Testis (tissue), 3 donors: ENCODE measurements around the gene SELENOW. TPM values are rescaled to one million over a fixed set of nuclear protein-coding genes. Genes with fewer than 3 reads are reported as not detected.

Experiments
- DNase-seq: peaks from one replicate; pipeline ENCODE4 v3.0.0-alpha.2; 2019
- H3K27ac ChIP-seq, 2 donors: fragments of 200-600 bp; sonication (generic); one replicate each; pipeline ENCODE4 v1.5.1; 2019
- H3K27me3 ChIP-seq: fragments of 200-600 bp; sonication (generic); one replicate; pipeline ENCODE4 v1.5.1; 2019
- H3K36me3 ChIP-seq: fragments of 200-600 bp; sonication (generic); one replicate; pipeline ENCODE4 v1.5.1; 2017; ENCODE audit warnings: low read depth; ENCODE audit errors: missing control alignments
- H3K4me1 ChIP-seq: fragments of 200-600 bp; sonication (generic); one replicate; pipeline ENCODE4 v1.5.1; 2019
- H3K4me3 ChIP-seq, 2 donors: fragments of 200-600 bp; sonication (generic); one replicate each; pipeline ENCODE4 v1.5.1; 2017 to 2019
- H3K9me3 ChIP-seq: fragments of 200-600 bp; sonication (generic); one replicate; pipeline ENCODE4 v1.5.1; 2017
- CTCF ChIP-seq, 3 experiments: fragments of 450-650 bp in 2 of 3; fragments of 200-600 bp in 1 of 3; sonication (generic) in 1 of 3; IDR thresholded peaks; one replicate each; pipeline ENCODE4 v1.5.1; 2016 to 2019; ENCODE audit warnings: antibody characterized with exemption in 3 of 3, mild to moderate bottlenecking in 2 of 3, moderate library complexity in 1 of 3
- POLR2A ChIP-seq: fragments of 450-650 bp; IDR thresholded peaks from one replicate; pipeline ENCODE4 v1.6.1; 2017; ENCODE audit warnings: antibody characterized with exemption, mild to moderate bottlenecking, moderate library complexity
- WGBS, 2 donors: methylation state at CpG; one replicate each; pipeline ENCODE4 v1.1.5; 2018; 5-methylcytosine and 5-hydroxymethylcytosine counted together
- intact Hi-C: fragments of 100-400 bp; cut with DNase I; formaldehyde crosslinking; loops from one replicate; pipeline ENCODE4 v1.15.1; 2023; ENCODE audit warnings: low total_unique reads
- polyA plus RNA-seq: library from polyadenylated mRNA; stranded (reverse); fragments of 350-450 nt; fragmentation: Illumina TruSeq; extraction: RNeasy Lipid Tissue Mini Kit (QIAGEN cat#74804); gene quantifications from one replicate; pipeline ENCODE4 v1.2.3, GENCODE V29; 2014; ENCODE audit warnings: low read depth, low replicate concordance; ENCODE audit not compliant: insufficient read depth
- small RNA-seq, 2 donors: library from RNA; depleted of rRNA; stranded (forward); fragments of <200 nt; gene quantifications; one replicate each; pipeline ENCODE3, GENCODE V24; 2016
- total RNA-seq, 2 donors: library from RNA; depleted of rRNA; stranded (reverse); fragments of >200 nt; gene quantifications; one replicate each; pipeline ENCODE4 v1.2.3, GENCODE V29; 2016

The SELENOW gene
- total and polyA plus RNA-seq, 3 donors from 2014 or later, result 170 to 197 (median 194) TPM

- DNase-seq, result no peak
- intact Hi-C loops, result no loop called here
- Histone ChIP-seq H3K36me3 (no peaks in the 10 kb centered on the region), H3K27ac (no peak within 1 kb of the TSS), H3K9me3 (no peaks in the 10 kb centered on the region), H3K4me1 (no peaks in the 10 kb centered on the region), H3K4me3 (no peak within 1 kb of the TSS), H3K27me3 (no peaks in the 10 kb centered on the region)
- WGBS, 2 donors, result 58 to 59% methylated on average over 15 of the region's 15 CpGs
- TF ChIP-seq CTCF (IDR thresholded peaks at IDR 0.05) (no peak), POLR2A (no peak)
These were observed 43.0 kb downstream of the SELENOW start, which contains the start of gene CRX for GRCh38 chr19:47821460-47822020. CRX (plus strand) TSS chr19:47821937; CDS start chr19:47834444, 12,507 bp downstream.

DNA sequence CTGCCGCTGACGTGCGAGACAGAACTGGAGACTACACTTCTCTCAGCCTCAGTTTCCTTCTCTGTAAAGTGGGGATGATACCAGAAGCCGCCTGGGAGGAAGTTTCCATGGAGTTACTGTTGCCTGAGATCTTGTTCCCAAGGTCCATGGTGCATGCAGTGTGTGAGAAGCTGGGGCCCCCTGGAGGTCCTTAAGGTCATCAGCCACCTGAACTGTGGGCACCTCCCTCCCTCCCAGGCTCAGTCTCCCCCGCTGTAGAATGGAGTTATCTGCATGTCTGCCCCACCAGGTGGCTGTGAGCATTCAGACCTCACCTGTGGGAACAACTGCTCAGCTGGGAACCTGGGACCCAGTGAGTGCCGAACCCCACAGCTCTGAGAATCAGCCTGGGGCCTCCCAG is 45.9 kb downstream of the SELENOW start:
- intact Hi-C loops, result no loop called here
- Histone ChIP-seq H3K4me1 (no peaks in the 10 kb centered on the region), H3K27me3 (no peaks in the 10 kb centered on the region), H3K4me3 (no peak overlapping the region), H3K27ac (no peak overlapping the region), H3K36me3 (no peaks in the 10 kb centered on the region), H3K9me3 (no peaks in the 10 kb centered on the region)
- WGBS, 2 donors, result 84 to 88% methylated on average over 5 to 6 of the region's 6 CpGs
- DNase-seq, result no peak
- no peak for TF ChIP-seq CTCF (IDR thresholded peaks at IDR 0.05)
- no peak for TF ChIP-seq POLR2A

DNA sequence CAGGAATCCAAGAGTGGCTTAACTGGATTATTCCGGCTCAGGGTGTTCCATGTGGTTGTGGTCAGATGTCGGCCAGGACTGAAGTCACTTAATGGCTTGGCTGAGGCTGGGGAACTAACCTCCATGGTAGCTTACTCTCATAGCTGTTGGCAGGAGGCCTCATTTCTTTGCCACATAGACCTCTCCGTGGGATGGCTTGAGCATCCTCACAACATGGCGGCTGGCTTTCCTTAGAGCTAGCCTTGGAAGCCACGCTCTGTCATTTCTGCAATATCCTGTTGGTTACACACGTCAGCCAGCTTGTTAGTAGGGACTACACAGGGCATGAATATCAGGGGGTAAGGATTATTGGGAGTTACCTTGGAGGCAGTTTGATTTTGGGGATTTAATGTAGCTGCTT is 48.3 kb downstream of the SELENOW start:
- Histone ChIP-seq H3K9me3 (no peaks in the 10 kb centered on the region), H3K4me3 (no peak overlapping the region), H3K36me3 (no peaks in the 10 kb centered on the region), H3K27me3 (no peaks in the 10 kb centered on the region), H3K4me1 (no peaks in the 10 kb centered on the region), H3K27ac (no peak overlapping the region)
- whole genome bisulfite sequencing, 2 donors, result 82% methylated on average over 6 of the region's 6 CpGs
- intact Hi-C loops, result no loop called here
- no peak for DNase-seq
- TF ChIP-seq POLR2A, result no peak

DNA sequence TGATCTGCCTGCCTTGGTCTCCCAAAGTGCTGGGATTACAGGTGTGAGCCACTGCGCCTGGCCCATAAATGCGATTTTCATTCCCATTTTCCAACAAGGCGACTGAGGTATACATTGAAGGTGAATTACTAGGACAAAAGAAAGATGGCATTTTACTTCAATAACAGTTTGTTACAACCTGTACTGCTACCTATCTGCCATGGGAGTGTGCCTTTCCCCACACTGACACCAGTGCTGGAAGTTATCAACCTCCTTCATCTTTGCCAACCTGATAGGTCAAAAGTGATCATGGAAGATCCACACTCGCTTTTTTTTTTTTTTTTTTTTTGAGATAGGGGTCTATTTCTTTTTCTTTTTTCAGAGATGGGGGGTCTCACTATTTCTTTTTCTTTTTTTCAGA is 54.2 kb downstream of the SELENOW start:
- H3K36me3 ChIP-seq, result no peaks in the 10 kb centered on the region
- DNase-seq, result no peak
- H3K27me3 ChIP-seq, result no peaks in the 10 kb centered on the region
- intact Hi-C loops, result no loop called here
- WGBS, 2 donors, result 77 to 89% methylated on average over 4 of the region's 4 CpGs
- no peaks in the 10 kb centered on the region for H3K9me3 ChIP-seq
- TF ChIP-seq CTCF (IDR thresholded peaks at IDR 0.05) (no peak), POLR2A (no peak)
- no peak overlapping the region for H3K4me3 ChIP-seq
- H3K27ac ChIP-seq, result no peak overlapping the region
- no peaks in the 10 kb centered on the region for H3K4me1 ChIP-seq

Small RNA genes lying within 50 kb of the gene (small RNA-seq; reads per million reads assigned to genes)
- 0 reads per million in 2 donors for gene AC008745.1
- 0 reads per million in 2 donors for gene SNORD23

Other genes with a start within 250 kb of the SELENOW start
- gene ZNF541, start 205.6 kb upstream of the SELENOW start, total RNA-seq, result 10 to 100 TPM; 30.4 to 51.5 TPM
- gene ZNF541, start 205.6 kb upstream of the SELENOW start, polyA plus RNA-seq, result 42.0 TPM
- gene BICRA, start 169.6 kb upstream of the SELENOW start, total RNA-seq, result 10 to 100 TPM; 13.5 to 19.2 TPM
- gene BICRA, start 169.6 kb upstream of the SELENOW start, polyA plus RNA-seq, result 9.2 TPM
- gene EHD2, start 65.3 kb upstream of the SELENOW start, total RNA-seq, result 10 to 100 TPM; 26.8 to 33.9 TPM
- 37.0 TPM for gene EHD2, start 65.3 kb upstream of the SELENOW start, polyA plus RNA-seq
- gene NOP53, start 33.2 kb upstream of the SELENOW start, total RNA-seq, result 100 to 1,000 TPM; 166 to 325 TPM
- 309 TPM for gene NOP53, start 33.2 kb upstream of the SELENOW start, polyA plus RNA-seq
- under 1 TPM; 0.55 to 0.62 TPM for gene TPRX1, start 25.8 kb downstream of the SELENOW start, total RNA-seq
- gene TPRX1, start 25.8 kb downstream of the SELENOW start, polyA plus RNA-seq, result 1.2 TPM
- gene CRX, start 43.2 kb downstream of the SELENOW start, total RNA-seq, result under 1 TPM; 0.12 to 0.55 TPM
- gene CRX, start 43.2 kb downstream of the SELENOW start, polyA plus RNA-seq, result not detected
- gene TPRX2, start 80.5 kb downstream of the SELENOW start, total RNA-seq, result under 1 TPM; 0.37 to 0.63 TPM
- gene TPRX2, start 80.5 kb downstream of the SELENOW start, polyA plus RNA-seq, result 0.53 TPM
- 1 to 10 TPM in 1 of 2 donors, under 1 TPM in 1; 0.24 to 1.2 TPM for gene SULT2A1, start 107.6 kb downstream of the SELENOW start, total RNA-seq
- 2.3 TPM for gene SULT2A1, start 107.6 kb downstream of the SELENOW start, polyA plus RNA-seq
- under 1 TPM in 1 of 2 donors, not detected in 1; 0.71 TPM for gene BSPH1, start 213.5 kb downstream of the SELENOW start, total RNA-seq
- gene BSPH1, start 213.5 kb downstream of the SELENOW start, polyA plus RNA-seq, result not detected
- 1 to 10 TPM in 1 of 2 donors, under 1 TPM in 1; 0.25 to 1.1 TPM for gene ELSPBP1, start 215.9 kb downstream of the SELENOW start, total RNA-seq
- gene ELSPBP1, start 215.9 kb downstream of the SELENOW start, polyA plus RNA-seq, result 1.2 TPM